Osteoblast (primary cell): ENCODE data around the gene TMEM185B. TPM values are rescaled to one million over a fixed set of nuclear protein-coding genes. Genes with fewer than 3 reads are reported as not detected.

Source experiments
- DNase-seq: peaks from one replicate; pipeline ENCODE4 v3.0.0; 2011; ENCODE audit warnings: low spot score, mixed read lengths; ENCODE audit not compliant: insufficient read length; ENCODE audit errors: missing footprints
- H2AFZ ChIP-seq: 2 replicates; pipeline ENCODE4 v1.6.0; 2011; ENCODE audit warnings: mild to moderate bottlenecking, low read length
- H3K27ac ChIP-seq: 2 replicates; pipeline ENCODE4 v1.5.1; 2011; ENCODE audit warnings: mild to moderate bottlenecking, low read depth, low read length, moderate library complexity
- H3K27me3 ChIP-seq: 2 replicates; pipeline ENCODE4 v1.6.0; 2012; ENCODE audit warnings: mild to moderate bottlenecking, control low read depth, inconsistent platforms, low read length, moderate library complexity; ENCODE audit not compliant: insufficient read depth
- H3K36me3 ChIP-seq: 2 replicates; pipeline ENCODE4 v1.5.1; 2011; ENCODE audit warnings: mild to moderate bottlenecking, low read length, control low read depth, moderate library complexity; ENCODE audit not compliant: insufficient read depth
- H3K4me1 ChIP-seq: 2 replicates; pipeline ENCODE4 v1.5.1; 2011; ENCODE audit warnings: mild to moderate bottlenecking, low read length, control low read depth, moderate library complexity; ENCODE audit not compliant: insufficient read depth
- H3K4me2 ChIP-seq: 2 replicates; pipeline ENCODE4 v1.6.0; 2011; ENCODE audit warnings: mild to moderate bottlenecking, low read length; ENCODE audit not compliant: insufficient read depth
- H3K4me3 ChIP-seq: fragments of 200-600 bp; sonication (generic); 3 replicates; pipeline ENCODE4 v1.5.1; 2012; ENCODE audit warnings: mild to moderate bottlenecking, low read length, inconsistent platforms; ENCODE audit not compliant: insufficient read depth
- H3K79me2 ChIP-seq: 2 replicates; pipeline ENCODE4 v1.6.0; 2012; ENCODE audit warnings: mild to moderate bottlenecking, low read length, control low read depth, inconsistent platforms; ENCODE audit not compliant: insufficient read depth
- H3K9me3 ChIP-seq: 2 replicates; pipeline ENCODE4 v1.5.1; 2011; ENCODE audit warnings: low read depth, low read length, control low read depth
- H4K20me1 ChIP-seq: 2 replicates; pipeline ENCODE4 v1.6.0; 2012; ENCODE audit warnings: mild to moderate bottlenecking, low read length, control low read depth; ENCODE audit not compliant: insufficient read depth
- CTCF ChIP-seq: IDR thresholded peaks from 2 replicates; pipeline ENCODE4 v1.5.1; 2011; ENCODE audit warnings: mild to moderate bottlenecking, low read depth, low read length, moderate library complexity; ENCODE audit errors: extremely low read depth
- total RNA-seq: library from RNA; depleted of rRNA; stranded (reverse); fragments of >200 nt; gene quantifications from 2 replicates; pipeline ENCODE4 v1.2.3, GENCODE V29; 2012

Gene TMEM185B
- total RNA-seq, 1 donor, result 46.7 TPM

GRCh38 chr2:120189189-120189588 is 34.0 kb downstream of the TMEM185B start:
- TF ChIP-seq CTCF, result no peak

GRCh38 chr2:120182019-120182560 is 41.1 kb downstream of the TMEM185B start:
- Histone ChIP-seq H3K36me3 (no peaks in the 10 kb centered on the region), H3K79me2 (no peaks in the 10 kb centered on the region), H3K27ac (no peak overlapping the region), H3K4me1 (no peaks in the 10 kb centered on the region), H3K4me2 (no peak overlapping the region), H2AFZ (no peak overlapping the region), H3K9me3 (no peaks in the 10 kb centered on the region), H3K27me3 (no peaks in the 10 kb centered on the region), H3K4me3 (no peak overlapping the region), H4K20me1 (no peaks in the 10 kb centered on the region)
- DNase-seq, result no peak
- no peak for TF ChIP-seq CTCF

More at GRCh38 chr2:120189189-120189588, 34.0 kb downstream of the TMEM185B start:
- Histone ChIP-seq H2AFZ (no peak overlapping the region), H3K36me3 (no peaks in the 10 kb centered on the region), H3K9me3 (no peaks in the 10 kb centered on the region), H3K27ac (no peak overlapping the region), H3K4me2 (no peak overlapping the region), H3K4me1 (no peaks in the 10 kb centered on the region), H3K79me2 (no peaks in the 10 kb centered on the region), H3K4me3 (no peak overlapping the region), H3K27me3 (no peaks in the 10 kb centered on the region), H4K20me1 (no peaks in the 10 kb centered on the region)
- no peak for DNase-seq

GRCh38 chr2:120180066-120180465 is 43.1 kb downstream of the TMEM185B start:
- Histone ChIP-seq H3K9me3 (no peaks in the 10 kb centered on the region), H4K20me1 (no peaks in the 10 kb centered on the region), H3K36me3 (no peaks in the 10 kb centered on the region), H3K27ac (no peak overlapping the region), H3K4me2 (no peak overlapping the region), H3K4me3 (no peak overlapping the region), H3K4me1 (peaks cover 2% of the 10 kb centered on the region), H2AFZ (no peak overlapping the region), H3K27me3 (no peaks in the 10 kb centered on the region), H3K79me2 (no peaks in the 10 kb centered on the region)
- no peak for TF ChIP-seq CTCF
- DNase-seq, result peak; percentile 49

GRCh38 chr2:120179396-120179795 is 43.8 kb downstream of the TMEM185B start:
- Histone ChIP-seq H3K4me3 (no peak overlapping the region), H3K4me2 (no peak overlapping the region), H3K27ac (no peak overlapping the region), H4K20me1 (no peaks in the 10 kb centered on the region), H3K27me3 (no peaks in the 10 kb centered on the region), H2AFZ (no peak overlapping the region), H3K9me3 (no peaks in the 10 kb centered on the region), H3K36me3 (no peaks in the 10 kb centered on the region), H3K79me2 (no peaks in the 10 kb centered on the region), H3K4me1 (peaks cover 2% of the 10 kb centered on the region)
- DNase-seq, result peak; percentile 27
- TF ChIP-seq CTCF, result no peak
